Measurements from ENCODE around the gene EYA4. TPM values are rescaled to one million over a fixed set of nuclear protein-coding genes. Genes with fewer than 3 reads are reported as not detected.

Gene EYA4
- polyA plus RNA-seq, 1 donor = 23.4 TPM

GRCh38 chr6:133242637-133243585 is 1.8 kb downstream of the EYA4 start:
- DNase-seq (ENCODE audit: low read depth) = no peak

GRCh38 chr6:133243723-133244305 is 2.7 kb downstream of the EYA4 start:
- no peak for DNase-seq (ENCODE audit: low read depth)

- no peak for DNase-seq (ENCODE audit: low read depth)
Measured at GRCh38 chr6:133244519-133244918, 3.4 kb downstream of the EYA4 start.

GRCh38 chr6:133245007-133245406 is 3.9 kb downstream of the EYA4 start:
- DNase-seq (ENCODE audit: low read depth) = no peak

GRCh38 chr6:133245422-133245903 is 4.3 kb downstream of the EYA4 start:
- DNase-seq (ENCODE audit: low read depth) = no peak

- no peak for DNase-seq (ENCODE audit: low read depth)
Measured at GRCh38 chr6:133247581-133247980, 6.4 kb downstream of the EYA4 start.

GRCh38 chr6:133248241-133249001 is 7.3 kb downstream of the EYA4 start:
- no peak for DNase-seq (ENCODE audit: low read depth)

GRCh38 chr6:133251688-133252087 is 10.5 kb downstream of the EYA4 start:
- DNase-seq (ENCODE audit: low read depth) = no peak

- DNase-seq (ENCODE audit: low read depth) = no peak
Measured at GRCh38 chr6:133254552-133255228, 13.5 kb downstream of the EYA4 start.

GRCh38 chr6:133257545-133258105 is 16.5 kb downstream of the EYA4 start:
- no peak for DNase-seq (ENCODE audit: low read depth)

GRCh38 chr6:133259561-133259960 is 18.4 kb downstream of the EYA4 start:
- DNase-seq (ENCODE audit: low read depth) = no peak

GRCh38 chr6:133262804-133263203 is 21.6 kb downstream of the EYA4 start:
- DNase-seq (ENCODE audit: low read depth) = no peak

GRCh38 chr6:133265066-133265465 is 23.9 kb downstream of the EYA4 start:
- no peak for DNase-seq (ENCODE audit: low read depth)

- no peak for DNase-seq (ENCODE audit: low read depth)
Measured at GRCh38 chr6:133266186-133266585, 25.0 kb downstream of the EYA4 start.

GRCh38 chr6:133268621-133269020 is 27.5 kb downstream of the EYA4 start:
- no peak for DNase-seq (ENCODE audit: low read depth)

- no peak for DNase-seq (ENCODE audit: low read depth)
Measured at GRCh38 chr6:133274813-133275212, 33.7 kb downstream of the EYA4 start.

GRCh38 chr6:133275213-133275612 is 34.1 kb downstream of the EYA4 start:
- no peak for DNase-seq (ENCODE audit: low read depth)

- no peak for DNase-seq (ENCODE audit: low read depth)
Measured at GRCh38 chr6:133277228-133277899, 36.2 kb downstream of the EYA4 start.

GRCh38 chr6:133277900-133278545 is 36.9 kb downstream of the EYA4 start:
- DNase-seq (ENCODE audit: low read depth) = no peak

- DNase-seq (ENCODE audit: low read depth) = no peak
Measured at GRCh38 chr6:133286765-133287164, 45.6 kb downstream of the EYA4 start.
